G401.6 (cell line): ENCODE data around the gene KRT84.

Source experiments
- FAIRE-seq: peaks from 2 replicates; lab custom pipeline; 2012; peaks lifted over from hg19 to GRCh38; lab: Jason Lieb, UNC

KRT84 gene

GRCh38 chr12:52341066-52341580, 44.3 kb downstream of the KRT84 start:
- FAIRE-seq: no peak

DNA sequence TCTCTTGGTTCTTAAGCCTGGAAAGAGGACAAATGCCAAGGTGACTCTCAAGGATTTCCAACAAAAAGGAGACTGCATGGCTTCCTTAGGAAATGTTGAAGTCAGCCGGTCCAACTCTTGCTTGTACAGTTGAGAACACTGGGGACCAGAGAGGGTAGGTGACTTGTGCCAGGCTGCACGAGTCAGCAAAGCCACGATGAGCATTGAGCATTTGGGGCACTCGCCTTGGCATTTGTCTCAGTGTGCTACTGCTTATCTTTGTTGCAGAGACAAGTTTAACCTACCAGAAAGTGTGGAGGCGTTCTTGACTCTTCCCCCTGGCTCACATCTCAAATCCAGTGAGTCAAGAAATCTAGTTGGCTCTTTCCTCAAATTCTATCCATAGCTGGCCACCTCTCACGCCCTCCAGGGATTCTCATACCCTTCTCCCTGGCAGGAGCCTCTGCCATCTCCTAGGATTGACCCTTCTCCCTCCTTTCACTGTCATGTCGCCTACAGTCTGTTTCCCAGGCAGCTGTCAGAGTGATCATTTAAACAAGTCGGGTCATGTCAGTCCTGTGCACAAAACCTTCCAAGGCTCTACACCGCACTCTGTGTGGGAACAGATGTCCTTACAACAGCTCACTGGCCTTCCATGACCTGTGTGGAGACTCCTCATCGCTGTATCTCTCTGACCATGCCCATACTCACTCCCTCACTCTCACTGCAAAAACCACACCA, 47.1 kb downstream of the KRT84 start:
- FAIRE-seq: no peak

GRCh38 chr12:52337054-52337453, 48.4 kb downstream of the KRT84 start:
- FAIRE-seq: no peak

- FAIRE-seq: no peak
These were observed 48.8 kb downstream of the KRT84 start for GRCh38 chr12:52336641-52337040.

GRCh38 chr12:52335598-52336262, 49.7 kb downstream of the KRT84 start:
- FAIRE-seq: no peak

DNA sequence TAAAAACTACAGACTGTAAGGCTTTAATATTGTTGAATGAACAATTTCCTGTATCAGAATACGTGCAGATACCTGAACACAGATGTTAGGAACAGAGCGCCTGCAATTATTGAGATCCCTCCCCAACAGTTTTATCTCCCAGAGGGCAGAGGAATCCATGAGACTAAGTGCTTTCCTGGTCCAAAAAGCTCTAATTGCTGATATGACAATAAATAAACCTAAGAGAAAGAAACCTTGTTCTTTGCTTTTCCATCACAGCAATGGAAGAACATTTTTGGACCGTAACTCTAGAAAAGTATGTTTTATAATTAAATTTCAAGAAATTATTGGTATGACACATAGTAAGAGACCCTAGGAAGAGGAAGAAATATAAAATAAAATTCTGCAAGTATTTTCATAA, 51.3 kb downstream of the KRT84 start:
- FAIRE-seq: no peak

GRCh38 chr12:52333321-52333720, 52.1 kb downstream of the KRT84 start:
- no peak for FAIRE-seq

GRCh38 chr12:52332381-52332780, 53.1 kb downstream of the KRT84 start:
- FAIRE-seq: no peak

- FAIRE-seq: no peak
These were observed 53.6 kb downstream of the KRT84 start for GRCh38 chr12:52331833-52332232.

- FAIRE-seq: no peak
These were observed 54.4 kb downstream of the KRT84 start for GRCh38 chr12:52331039-52331438.

DNA sequence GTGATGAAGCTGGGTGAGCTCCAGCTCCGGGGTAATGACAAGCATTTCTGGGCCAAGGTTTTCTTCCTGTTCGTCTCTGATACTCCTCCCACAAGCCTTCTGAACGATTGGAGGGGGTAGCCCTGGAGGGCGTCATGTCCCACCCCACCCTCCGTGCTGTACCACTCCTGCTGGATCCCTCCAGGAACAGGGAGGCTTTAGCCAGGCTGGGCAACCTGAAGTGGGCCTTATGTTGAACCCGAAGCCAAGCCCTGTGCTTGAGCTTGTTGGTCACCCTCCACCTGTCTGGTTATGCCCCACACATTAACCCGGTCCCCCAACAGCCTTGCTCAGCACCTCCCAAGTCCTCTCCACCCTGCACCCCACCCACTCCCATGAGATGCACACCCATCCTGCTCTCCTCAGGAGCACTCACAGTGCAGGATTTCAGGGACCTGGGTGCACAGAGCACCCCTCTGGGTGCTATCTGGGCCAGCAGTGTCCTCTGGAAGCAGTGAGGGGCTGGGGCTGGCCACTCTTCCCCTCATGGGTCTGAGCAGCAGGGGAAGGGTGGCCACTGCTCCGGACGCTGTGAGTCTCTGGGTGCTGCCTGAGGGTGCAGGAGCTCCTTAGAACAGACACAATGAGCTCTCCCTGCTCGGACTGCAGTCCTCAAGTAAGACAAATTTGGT, 57.5 kb downstream of the KRT84 start:
- FAIRE-seq: no peak
